Activated T-cell treated with anti-CD3 and anti-CD28 coated beads, Interleukin-2, amount 50 U/mL, for 24 hours (primary cell): Measurements from ENCODE around the gene COG2.
"Not testable (repeated sequence)": the region's sequence is repeated elsewhere in the genome, so short reads cannot be mapped to it uniquely, and the experiment has no call there.

Experiments
- DNase-seq: peaks from one replicate; pipeline ENCODE4 v3.0.0-alpha.2; 2020
- H3K27ac Mint-ChIP-seq: 2 replicates; pipeline ENCODE4 v1.8.0; 2020; ENCODE audit warnings: mild to moderate bottlenecking, mixed read lengths
- H3K27me3 Mint-ChIP-seq: 2 replicates; pipeline ENCODE4 v1.8.0; 2020; ENCODE audit warnings: mixed read lengths
- H3K36me3 Mint-ChIP-seq: 2 replicates; pipeline ENCODE4 v1.8.0; 2020; ENCODE audit warnings: low read depth, mixed read lengths
- H3K4me1 Mint-ChIP-seq: 2 replicates; pipeline ENCODE4 v1.8.0; 2020; ENCODE audit warnings: low read depth, mixed read lengths
- H3K4me3 Mint-ChIP-seq: 2 replicates; pipeline ENCODE4 v1.8.0; 2020; ENCODE audit warnings: mild to moderate bottlenecking, moderate library complexity, mixed read lengths
- H3K9me3 Mint-ChIP-seq: 2 replicates; pipeline ENCODE4 v1.8.0; 2020; ENCODE audit warnings: mixed read lengths

The COG2 gene

DNA sequence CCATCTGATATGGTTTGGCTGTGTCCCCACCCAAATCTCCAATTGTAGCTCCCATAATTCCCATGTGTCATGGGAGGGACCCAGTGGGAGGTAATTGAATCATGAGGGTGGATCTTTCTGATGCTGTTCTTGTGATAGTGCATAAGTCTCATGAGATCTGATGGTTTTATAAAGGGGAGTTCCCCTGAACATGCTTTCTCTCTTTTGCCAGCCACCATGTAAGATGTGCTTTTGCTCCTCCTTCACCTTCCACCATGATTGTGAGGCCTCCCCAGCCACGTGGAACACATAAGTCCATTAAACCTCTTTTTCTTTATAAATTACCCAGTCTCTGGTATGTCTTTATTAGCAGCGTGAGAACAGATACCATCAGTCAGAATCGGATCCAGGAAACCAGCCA, 74.2 kb downstream of the COG2 start:
- H3K36me3 Mint-ChIP-seq, DNase-seq, H3K4me3 Mint-ChIP-seq: not testable (repeated sequence)

DNA sequence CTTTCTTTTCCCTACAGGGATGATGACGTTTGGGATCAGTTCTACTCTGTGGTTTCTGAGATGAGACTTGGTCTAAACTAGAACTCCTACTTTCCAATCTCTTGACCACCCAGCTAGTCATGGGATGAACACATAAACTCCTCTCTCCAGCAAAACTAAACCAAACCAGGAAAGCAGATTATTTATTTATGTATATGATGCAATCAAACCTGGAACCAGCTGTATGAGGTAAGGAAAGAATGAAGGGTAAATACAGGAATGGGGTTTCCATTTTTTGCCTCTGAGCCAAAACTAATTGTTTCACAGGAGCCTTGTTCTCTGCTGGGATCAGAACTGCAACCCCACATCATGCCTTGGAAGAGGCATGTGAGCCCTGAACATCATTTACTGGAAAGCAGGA, 75.0 kb downstream of the COG2 start:
- Mint-ChIP-seq H3K4me3 (no peak overlapping the region), H3K27ac (no peak overlapping the region), H3K27me3 (peaks cover 20% of the 10 kb centered on the region), H3K4me1 (no peaks in the 10 kb centered on the region), H3K9me3 (peaks cover 4% of the 10 kb centered on the region), H3K36me3 (no peaks in the 10 kb centered on the region)
- DNase-seq, result no peak

More for the DNA sequence above, 74.2 kb downstream of the COG2 start:
- not testable (repeated sequence) for H3K9me3 Mint-ChIP-seq, H3K4me1 Mint-ChIP-seq, H3K27ac Mint-ChIP-seq
- H3K27me3 Mint-ChIP-seq, result peaks cover 19% of the 10 kb centered on the region

DNA sequence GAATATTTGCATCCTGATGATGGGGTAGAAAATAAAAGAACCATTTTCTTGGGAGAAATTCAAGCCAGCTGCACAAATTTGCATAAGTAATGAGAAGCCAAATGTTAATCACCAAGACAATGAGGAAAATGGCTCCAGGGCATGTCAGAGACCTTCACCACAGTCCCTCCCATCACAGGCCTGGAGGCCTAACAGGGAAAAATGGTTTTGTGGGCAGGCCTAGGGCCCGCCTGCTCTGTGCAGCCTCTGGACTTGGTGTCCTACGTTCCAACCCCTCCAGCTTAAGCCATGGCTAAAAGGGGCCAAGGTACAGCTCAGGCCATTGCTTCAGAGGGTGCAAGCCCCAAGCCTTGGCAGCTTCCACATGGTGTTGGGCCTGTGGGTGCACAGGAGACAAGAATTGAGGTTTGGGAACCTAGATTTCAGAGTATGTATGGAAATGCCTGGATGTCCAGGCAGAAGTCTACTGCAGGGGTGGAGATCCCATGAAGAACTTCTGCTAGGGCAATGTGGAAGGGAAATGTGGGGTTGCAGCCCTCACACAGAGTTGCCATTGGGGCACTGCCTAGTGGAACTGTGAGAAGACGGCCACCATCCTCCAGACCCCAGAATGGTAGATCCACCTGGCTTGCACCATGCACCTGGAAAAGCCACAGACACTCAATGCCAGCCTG, 79.7 kb downstream of the COG2 start:
- not testable (repeated sequence) for DNase-seq, H3K9me3 Mint-ChIP-seq, H3K36me3 Mint-ChIP-seq, H3K4me3 Mint-ChIP-seq, H3K4me1 Mint-ChIP-seq, H3K27ac Mint-ChIP-seq
- H3K27me3 Mint-ChIP-seq, result peaks cover 19% of the 10 kb centered on the region

DNA sequence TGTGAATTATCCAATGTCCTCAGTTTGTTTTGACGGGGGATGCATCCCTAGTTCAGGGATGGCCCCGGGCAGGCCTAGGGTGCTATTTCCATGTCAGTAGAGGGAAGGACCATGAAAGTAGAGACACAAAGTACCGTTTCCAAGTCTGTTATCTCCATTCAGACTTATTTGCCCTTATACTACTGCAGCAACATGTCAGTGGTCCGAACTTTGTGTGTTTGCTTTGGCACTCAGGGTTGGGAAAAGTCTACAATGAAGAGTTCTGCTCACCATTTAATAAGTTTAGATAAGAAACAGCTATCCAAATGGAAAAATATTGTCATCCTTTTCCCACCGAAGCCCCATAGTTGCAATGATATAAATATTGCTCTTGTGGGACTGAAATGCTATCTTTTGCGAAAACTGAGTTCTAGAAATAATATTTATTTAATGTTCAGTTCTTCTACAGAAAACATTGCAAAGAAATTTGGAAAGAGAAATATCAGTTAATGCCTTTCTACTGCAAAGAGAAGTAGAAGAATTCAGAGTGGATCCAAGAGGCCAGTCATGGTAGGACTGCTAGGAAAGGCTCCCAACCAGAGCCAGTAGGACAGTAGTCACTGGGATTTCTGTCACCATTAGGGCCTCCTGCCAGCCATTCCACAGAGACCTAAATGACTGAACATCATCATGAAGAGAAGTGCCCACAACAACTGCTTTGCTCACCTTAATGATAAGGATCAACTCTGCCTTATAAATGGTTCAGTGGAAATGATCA, 83.2 kb downstream of the COG2 start:
- Mint-ChIP-seq H3K27ac (no peak overlapping the region), H3K4me1 (no peaks in the 10 kb centered on the region), H3K4me3 (no peak overlapping the region), H3K27me3 (peaks cover 21% of the 10 kb centered on the region), H3K36me3 (no peaks in the 10 kb centered on the region), H3K9me3 (no peaks in the 10 kb centered on the region)
- DNase-seq, result no peak

DNA sequence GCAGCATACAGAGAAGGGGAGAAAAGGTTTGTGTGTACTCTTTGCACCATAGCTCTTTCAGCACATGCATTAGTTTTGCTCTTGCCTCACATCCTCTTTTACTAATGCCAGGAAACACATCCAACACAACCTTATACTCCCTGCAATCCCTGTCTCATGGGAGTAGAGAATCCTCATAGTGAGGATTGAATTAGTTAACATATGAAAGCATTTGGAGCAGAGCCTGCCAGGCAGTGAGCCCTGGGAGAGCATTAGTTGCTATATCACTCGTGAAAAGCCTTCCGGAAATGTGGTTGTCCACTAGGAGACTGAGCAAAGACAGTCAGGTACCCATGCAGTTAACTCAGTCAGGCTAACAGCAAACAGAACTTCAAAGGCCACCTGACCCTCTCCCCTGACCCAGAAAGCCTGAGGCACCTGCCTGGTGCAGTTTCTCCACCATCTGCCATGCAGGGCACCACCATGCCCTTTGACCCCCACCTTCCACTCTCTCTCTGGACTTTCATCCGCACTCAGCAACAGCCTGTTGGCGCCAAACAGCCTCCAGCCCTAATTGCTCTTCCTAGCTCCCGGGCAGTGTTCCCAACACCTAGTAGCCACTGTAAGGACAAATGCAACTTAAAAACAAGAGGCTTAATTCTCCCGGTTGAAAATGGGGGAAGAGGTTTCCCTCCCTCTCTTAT, 86.6 kb downstream of the COG2 start:
- Mint-ChIP-seq H3K27me3 (peaks cover 21% of the 10 kb centered on the region), H3K27ac (no peak overlapping the region), H3K4me1 (no peaks in the 10 kb centered on the region), H3K4me3 (no peak overlapping the region), H3K36me3 (no peaks in the 10 kb centered on the region), H3K9me3 (no peaks in the 10 kb centered on the region)
- no peak for DNase-seq

DNA sequence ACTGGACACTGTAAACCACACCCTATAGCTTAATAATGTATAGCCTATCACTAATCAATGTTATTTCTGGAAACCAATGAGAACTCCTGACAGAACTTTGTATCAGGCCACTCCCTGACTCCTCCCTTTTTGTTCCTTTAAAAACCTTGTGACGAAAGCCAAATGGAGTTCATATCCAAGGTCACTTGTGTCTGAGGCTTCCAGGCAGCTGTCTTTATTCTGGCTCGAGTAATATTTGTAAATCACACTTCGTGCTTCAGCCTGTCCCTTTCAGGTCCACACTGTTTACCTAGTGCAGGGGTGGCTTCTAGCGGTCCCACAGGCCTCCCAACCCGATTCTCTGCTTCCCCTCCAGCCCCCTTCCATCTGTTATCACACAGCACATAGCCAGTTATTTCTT, 88.7 kb downstream of the COG2 start:
- peaks cover 27% of the 10 kb centered on the region for H3K27me3 Mint-ChIP-seq

DNA sequence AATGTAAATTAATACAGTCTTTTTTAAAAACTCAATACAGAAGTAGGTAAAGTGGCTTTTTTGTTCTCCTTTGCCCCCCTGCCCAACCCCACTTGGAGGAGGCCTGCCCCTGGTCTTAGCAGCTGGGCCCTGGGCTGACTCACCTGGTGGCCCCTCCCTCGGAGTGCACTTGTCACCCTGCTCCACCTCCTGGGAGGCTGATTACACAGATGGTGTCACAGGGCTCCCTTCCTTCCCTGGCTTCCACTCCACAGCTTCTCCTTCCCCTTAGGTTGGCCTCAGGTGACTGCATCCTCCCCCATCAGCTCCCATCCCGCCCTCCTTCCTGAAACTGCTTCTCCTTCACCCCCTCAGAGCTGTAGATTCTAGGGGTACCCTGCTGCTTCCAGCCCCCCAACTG, 93.2 kb downstream of the COG2 start:
- Mint-ChIP-seq H3K9me3 (peaks cover 5% of the 10 kb centered on the region), H3K27me3 (peaks cover 45% of the 10 kb centered on the region), H3K36me3 (no peaks in the 10 kb centered on the region), H3K4me3 (no peak overlapping the region), H3K27ac (no peak overlapping the region), H3K4me1 (no peaks in the 10 kb centered on the region)
- DNase-seq, result no peak

More for the DNA sequence above, 88.7 kb downstream of the COG2 start:
- DNase-seq, result no peak
- no peaks in the 10 kb centered on the region for H3K36me3 Mint-ChIP-seq
- no peaks in the 10 kb centered on the region for H3K9me3 Mint-ChIP-seq
- no peak overlapping the region for H3K27ac Mint-ChIP-seq
- no peaks in the 10 kb centered on the region for H3K4me1 Mint-ChIP-seq
- no peak overlapping the region for H3K4me3 Mint-ChIP-seq

DNA sequence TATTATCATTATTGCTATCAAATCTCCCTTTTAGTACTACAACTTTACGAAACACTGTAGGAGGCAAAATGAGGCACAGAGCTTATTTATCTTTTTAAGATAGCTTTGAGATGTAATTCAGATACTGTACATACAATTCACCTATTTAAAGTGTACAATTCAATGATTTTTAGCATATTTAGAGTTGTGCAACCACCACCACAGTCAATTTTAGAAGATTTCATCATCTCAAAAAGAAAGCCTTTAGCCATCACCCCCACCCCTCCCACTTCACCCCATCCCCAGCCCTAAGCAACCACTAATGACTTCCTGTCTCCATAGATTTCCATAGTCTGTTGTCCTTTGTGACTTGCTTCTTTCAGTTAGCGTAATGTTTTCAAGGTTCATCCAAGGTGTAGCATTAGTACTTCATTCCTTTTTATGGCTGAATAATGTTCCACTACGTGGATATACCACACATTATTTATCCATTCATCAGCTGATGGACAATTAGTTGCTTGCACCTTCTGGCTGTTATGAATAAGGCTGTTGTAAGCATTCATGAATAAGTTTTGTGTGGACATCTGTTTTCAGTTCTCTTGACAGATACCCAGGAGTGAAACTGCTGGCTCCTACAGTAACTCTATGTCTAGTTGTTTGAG, 95.5 kb downstream of the COG2 start:
- DNase-seq, result no peak
- Mint-ChIP-seq H3K9me3 (peaks cover 5% of the 10 kb centered on the region), H3K4me3 (no peak overlapping the region)

DNA sequence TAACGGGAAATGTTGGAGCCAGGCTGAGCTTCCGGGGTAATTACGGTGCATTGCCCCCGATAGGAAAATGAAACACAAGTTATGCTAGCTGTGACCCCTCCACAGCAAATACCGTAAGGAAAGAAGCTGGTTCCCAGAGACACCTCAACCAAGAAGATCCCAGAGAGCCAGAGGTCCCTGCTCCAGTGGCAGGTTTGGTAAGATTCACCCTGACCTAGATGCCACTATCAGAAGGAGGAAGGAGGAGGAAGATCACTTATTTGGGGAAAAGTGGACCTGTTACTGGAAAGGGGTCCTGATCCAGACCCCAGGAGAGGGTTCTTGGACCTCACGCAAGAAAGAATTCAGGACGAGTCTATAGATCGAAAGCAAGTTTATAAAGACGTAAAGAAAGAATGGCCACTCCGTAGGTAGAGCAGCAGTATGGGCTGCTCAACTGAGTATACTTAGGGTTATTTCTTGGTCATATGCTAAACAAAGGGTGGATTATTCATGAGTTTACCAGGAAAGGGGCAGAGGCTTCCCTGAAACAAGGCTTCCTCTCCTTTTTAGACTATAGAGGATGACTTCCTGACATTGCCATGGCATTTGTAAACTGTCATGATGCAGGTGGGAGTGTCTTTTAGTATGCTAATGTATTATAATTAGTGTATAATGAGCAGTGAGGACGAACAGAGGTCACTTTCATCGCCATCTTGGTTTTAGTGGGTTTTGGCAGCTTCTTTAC, 97.4 kb downstream of the COG2 start:
- no peaks in the 10 kb centered on the region for H3K36me3 Mint-ChIP-seq
- H3K4me1 Mint-ChIP-seq, result no peaks in the 10 kb centered on the region
- no peak for DNase-seq
- H3K27me3 Mint-ChIP-seq, result peaks cover 43% of the 10 kb centered on the region
- peaks cover 5% of the 10 kb centered on the region for H3K9me3 Mint-ChIP-seq
- H3K27ac Mint-ChIP-seq, result no peak overlapping the region
- H3K4me3 Mint-ChIP-seq, result no peak overlapping the region

More for the DNA sequence above, 95.5 kb downstream of the COG2 start:
- no peaks in the 10 kb centered on the region for H3K36me3 Mint-ChIP-seq
- no peaks in the 10 kb centered on the region for H3K4me1 Mint-ChIP-seq
- H3K27ac Mint-ChIP-seq, result no peak overlapping the region
- peaks cover 40% of the 10 kb centered on the region for H3K27me3 Mint-ChIP-seq
